Measurements from ENCODE around the gene MANSC4. TPM values are rescaled to one million over a fixed set of nuclear protein-coding genes. Genes with fewer than 3 reads are reported as not detected.
A peak's percentile ranks its signal among the peaks of the same experiment; 100 is the strongest.

MANSC4 gene
- total and polyA plus RNA-seq, 2 experiments from 2014 or later = not detected

DNA sequence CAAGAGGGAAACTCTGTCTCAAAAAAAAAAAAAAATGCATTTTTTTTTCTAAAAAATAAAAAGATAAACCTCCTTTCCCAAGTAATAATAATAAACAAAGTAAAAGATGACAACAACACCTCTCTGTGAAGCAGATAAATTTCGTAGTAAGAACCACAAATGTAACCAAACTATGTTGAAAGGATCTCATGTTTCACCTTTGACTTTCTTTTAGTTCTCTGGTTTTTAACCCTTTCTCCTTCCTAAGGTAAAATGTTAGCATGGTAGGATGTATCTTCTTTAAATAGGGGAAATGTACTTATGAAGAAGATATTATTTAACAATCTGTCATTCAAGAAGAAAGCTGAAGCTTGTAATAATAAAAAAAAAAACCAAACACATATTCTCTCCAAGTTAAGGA lies 1.8 kb downstream of the MANSC4 start:
- Histone ChIP-seq H3K4me1 (ENCODE audit: insufficient read depth) (peaks cover 27% of the 10 kb centered on the region), H2AFZ (no peak overlapping the region), H3K36me3 (ENCODE audit: insufficient read depth) (no peaks in the 10 kb centered on the region), H3K27me3 (ENCODE audit: insufficient read depth) (no peaks in the 10 kb centered on the region), H3K4me2 (peak overlapping the region; percentile 97; the same call in 1 of the 2 replicates), H3K4me3 (no peak overlapping the region), H3K79me2 (replicated peaks; ENCODE audit: insufficient read depth) (peaks cover 25% of the 10 kb centered on the region), H3K9me2 (ENCODE audit: insufficient read depth) (no peaks in the 10 kb centered on the region), H4K20me1 (replicated peaks; ENCODE audit: insufficient read depth) (no peaks in the 10 kb centered on the region), H3F3A (replicated peaks; ENCODE audit: low read depth) (no peaks in the 10 kb centered on the region), H3K27ac (ENCODE audit: low read depth) (no peak overlapping the region)
- peaks cover 32% of the 10 kb centered on the region for H3K4me1 Mint-ChIP-seq
- peaks cover 15% of the 10 kb centered on the region for H3K36me3 Mint-ChIP-seq (ENCODE audit: low read depth)
- peak overlapping the region; percentile 79; the same call in 2 of the 3 replicates for H3K4me3 Mint-ChIP-seq
- TF ChIP-seq CREB1 (CRISPR knock-in tag; IDR thresholded peaks at IDR 0.05; ENCODE audit: low read depth) (no peak), EZH2 (IDR thresholded peaks at IDR 0.05; ENCODE audit: low read depth, unreplicated experiment) (no peak), ZNF331 (CRISPR knock-in tag; IDR thresholded peaks at IDR 0.05; ENCODE audit: low read depth) (no peak), ZNF114 (CRISPR knock-in tag; IDR thresholded peaks at IDR 0.05) (no peak), POLR2AphosphoS5 (IDR thresholded peaks at IDR 0.05; ENCODE audit: low read depth) (no peak), STAT1 (IDR thresholded peaks at IDR 0.05; ENCODE audit: unreplicated experiment) (no peak), NANOG (IDR thresholded peaks at IDR 0.05; ENCODE audit: borderline replicate concordance) (no peak), EZH2phosphoT487 (IDR thresholded peaks at IDR 0.05; ENCODE audit: unreplicated experiment) (no peak), JUNB (IDR thresholded peaks at IDR 0.05; ENCODE audit: unreplicated experiment) (no peak)
- TF ChIP-seq, protein P1, sequence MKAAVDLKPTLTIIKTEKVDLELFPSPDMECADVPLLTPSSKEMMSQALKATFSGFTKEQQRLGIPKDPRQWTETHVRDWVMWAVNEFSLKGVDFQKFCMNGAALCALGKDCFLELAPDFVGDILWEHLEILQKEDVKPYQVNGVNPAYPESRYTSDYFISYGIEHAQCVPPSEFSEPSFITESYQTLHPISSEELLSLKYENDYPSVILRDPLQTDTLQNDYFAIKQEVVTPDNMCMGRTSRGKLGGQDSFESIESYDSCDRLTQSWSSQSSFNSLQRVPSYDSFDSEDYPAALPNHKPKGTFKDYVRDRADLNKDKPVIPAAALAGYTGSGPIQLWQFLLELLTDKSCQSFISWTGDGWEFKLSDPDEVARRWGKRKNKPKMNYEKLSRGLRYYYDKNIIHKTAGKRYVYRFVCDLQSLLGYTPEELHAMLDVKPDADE (IDR thresholded peaks at IDR 0.05) = no peak
- TF ChIP-seq, protein P2, sequence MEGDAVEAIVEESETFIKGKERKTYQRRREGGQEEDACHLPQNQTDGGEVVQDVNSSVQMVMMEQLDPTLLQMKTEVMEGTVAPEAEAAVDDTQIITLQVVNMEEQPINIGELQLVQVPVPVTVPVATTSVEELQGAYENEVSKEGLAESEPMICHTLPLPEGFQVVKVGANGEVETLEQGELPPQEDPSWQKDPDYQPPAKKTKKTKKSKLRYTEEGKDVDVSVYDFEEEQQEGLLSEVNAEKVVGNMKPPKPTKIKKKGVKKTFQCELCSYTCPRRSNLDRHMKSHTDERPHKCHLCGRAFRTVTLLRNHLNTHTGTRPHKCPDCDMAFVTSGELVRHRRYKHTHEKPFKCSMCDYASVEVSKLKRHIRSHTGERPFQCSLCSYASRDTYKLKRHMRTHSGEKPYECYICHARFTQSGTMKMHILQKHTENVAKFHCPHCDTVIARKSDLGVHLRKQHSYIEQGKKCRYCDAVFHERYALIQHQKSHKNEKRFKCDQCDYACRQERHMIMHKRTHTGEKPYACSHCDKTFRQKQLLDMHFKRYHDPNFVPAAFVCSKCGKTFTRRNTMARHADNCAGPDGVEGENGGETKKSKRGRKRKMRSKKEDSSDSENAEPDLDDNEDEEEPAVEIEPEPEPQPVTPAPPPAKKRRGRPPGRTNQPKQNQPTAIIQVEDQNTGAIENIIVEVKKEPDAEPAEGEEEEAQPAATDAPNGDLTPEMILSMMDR (conservative IDR thresholded peaks at IDR 0.05; ENCODE audit: low read depth in 2 of 2) = no peak
- TF ChIP-seq, protein P3, sequence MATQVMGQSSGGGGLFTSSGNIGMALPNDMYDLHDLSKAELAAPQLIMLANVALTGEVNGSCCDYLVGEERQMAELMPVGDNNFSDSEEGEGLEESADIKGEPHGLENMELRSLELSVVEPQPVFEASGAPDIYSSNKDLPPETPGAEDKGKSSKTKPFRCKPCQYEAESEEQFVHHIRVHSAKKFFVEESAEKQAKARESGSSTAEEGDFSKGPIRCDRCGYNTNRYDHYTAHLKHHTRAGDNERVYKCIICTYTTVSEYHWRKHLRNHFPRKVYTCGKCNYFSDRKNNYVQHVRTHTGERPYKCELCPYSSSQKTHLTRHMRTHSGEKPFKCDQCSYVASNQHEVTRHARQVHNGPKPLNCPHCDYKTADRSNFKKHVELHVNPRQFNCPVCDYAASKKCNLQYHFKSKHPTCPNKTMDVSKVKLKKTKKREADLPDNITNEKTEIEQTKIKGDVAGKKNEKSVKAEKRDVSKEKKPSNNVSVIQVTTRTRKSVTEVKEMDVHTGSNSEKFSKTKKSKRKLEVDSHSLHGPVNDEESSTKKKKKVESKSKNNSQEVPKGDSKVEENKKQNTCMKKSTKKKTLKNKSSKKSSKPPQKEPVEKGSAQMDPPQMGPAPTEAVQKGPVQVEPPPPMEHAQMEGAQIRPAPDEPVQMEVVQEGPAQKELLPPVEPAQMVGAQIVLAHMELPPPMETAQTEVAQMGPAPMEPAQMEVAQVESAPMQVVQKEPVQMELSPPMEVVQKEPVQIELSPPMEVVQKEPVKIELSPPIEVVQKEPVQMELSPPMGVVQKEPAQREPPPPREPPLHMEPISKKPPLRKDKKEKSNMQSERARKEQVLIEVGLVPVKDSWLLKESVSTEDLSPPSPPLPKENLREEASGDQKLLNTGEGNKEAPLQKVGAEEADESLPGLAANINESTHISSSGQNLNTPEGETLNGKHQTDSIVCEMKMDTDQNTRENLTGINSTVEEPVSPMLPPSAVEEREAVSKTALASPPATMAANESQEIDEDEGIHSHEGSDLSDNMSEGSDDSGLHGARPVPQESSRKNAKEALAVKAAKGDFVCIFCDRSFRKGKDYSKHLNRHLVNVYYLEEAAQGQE (IDR thresholded peaks at IDR 0.05; ENCODE audit: unreplicated experiment) = no peak
- TF ChIP-seq, protein P4, sequence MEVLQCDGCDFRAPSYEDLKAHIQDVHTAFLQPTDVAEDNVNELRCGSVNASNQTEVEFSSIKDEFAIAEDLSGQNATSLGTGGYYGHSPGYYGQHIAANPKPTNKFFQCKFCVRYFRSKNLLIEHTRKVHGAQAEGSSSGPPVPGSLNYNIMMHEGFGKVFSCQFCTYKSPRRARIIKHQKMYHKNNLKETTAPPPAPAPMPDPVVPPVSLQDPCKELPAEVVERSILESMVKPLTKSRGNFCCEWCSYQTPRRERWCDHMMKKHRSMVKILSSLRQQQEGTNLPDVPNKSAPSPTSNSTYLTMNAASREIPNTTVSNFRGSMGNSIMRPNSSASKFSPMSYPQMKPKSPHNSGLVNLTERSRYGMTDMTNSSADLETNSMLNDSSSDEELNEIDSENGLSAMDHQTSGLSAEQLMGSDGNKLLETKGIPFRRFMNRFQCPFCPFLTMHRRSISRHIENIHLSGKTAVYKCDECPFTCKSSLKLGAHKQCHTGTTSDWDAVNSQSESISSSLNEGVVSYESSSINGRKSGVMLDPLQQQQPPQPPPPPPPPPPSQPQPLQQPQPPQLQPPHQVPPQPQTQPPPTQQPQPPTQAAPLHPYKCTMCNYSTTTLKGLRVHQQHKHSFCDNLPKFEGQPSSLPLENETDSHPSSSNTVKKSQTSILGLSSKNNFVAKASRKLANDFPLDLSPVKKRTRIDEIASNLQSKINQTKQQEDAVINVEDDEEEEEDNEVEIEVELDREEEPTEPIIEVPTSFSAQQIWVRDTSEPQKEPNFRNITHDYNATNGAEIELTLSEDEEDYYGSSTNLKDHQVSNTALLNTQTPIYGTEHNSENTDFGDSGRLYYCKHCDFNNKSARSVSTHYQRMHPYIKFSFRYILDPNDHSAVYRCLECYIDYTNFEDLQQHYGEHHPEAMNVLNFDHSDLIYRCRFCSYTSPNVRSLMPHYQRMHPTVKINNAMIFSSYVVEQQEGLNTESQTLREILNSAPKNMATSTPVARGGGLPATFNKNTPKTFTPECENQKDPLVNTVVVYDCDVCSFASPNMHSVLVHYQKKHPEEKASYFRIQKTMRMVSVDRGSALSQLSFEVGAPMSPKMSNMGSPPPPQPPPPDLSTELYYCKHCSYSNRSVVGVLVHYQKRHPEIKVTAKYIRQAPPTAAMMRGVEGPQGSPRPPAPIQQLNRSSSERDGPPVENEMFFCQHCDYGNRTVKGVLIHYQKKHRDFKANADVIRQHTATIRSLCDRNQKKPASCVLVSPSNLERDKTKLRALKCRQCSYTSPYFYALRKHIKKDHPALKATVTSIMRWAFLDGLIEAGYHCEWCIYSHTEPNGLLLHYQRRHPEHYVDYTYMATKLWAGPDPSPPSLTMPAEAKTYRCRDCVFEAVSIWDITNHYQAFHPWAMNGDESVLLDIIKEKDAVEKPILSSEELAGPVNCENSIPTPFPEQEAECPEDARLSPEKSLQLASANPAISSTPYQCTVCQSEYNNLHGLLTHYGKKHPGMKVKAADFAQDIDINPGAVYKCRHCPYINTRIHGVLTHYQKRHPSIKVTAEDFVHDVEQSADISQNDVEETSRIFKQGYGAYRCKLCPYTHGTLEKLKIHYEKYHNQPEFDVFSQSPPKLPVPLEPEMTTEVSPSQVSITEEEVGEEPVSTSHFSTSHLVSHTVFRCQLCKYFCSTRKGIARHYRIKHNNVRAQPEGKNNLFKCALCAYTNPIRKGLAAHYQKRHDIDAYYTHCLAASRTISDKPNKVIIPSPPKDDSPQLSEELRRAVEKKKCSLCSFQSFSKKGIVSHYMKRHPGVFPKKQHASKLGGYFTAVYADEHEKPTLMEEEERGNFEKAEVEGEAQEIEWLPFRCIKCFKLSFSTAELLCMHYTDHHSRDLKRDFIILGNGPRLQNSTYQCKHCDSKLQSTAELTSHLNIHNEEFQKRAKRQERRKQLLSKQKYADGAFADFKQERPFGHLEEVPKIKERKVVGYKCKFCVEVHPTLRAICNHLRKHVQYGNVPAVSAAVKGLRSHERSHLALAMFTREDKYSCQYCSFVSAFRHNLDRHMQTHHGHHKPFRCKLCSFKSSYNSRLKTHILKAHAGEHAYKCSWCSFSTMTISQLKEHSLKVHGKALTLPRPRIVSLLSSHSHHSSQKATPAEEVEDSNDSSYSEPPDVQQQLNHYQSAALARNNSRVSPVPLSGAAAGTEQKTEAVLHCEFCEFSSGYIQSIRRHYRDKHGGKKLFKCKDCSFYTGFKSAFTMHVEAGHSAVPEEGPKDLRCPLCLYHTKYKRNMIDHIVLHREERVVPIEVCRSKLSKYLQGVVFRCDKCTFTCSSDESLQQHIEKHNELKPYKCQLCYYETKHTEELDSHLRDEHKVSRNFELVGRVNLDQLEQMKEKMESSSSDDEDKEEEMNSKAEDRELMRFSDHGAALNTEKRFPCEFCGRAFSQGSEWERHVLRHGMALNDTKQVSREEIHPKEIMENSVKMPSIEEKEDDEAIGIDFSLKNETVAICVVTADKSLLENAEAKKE (CRISPR knock-in tag; IDR thresholded peaks at IDR 0.05) = no peak
- H3K27me3 Mint-ChIP-seq (ENCODE audit: insufficient read depth, low read depth, poor library complexity) = peaks cover 13% of the 10 kb centered on the region
- no peak overlapping the region for H3K27ac Mint-ChIP-seq
- ATAC-seq = no peak
- H3K9me3 Mint-ChIP-seq = no peaks in the 10 kb centered on the region
- DNase-seq (ENCODE audit: low spot score) = no peak
